ENCODE measurements around the gene EIF5. TPM values are rescaled to one million over a fixed set of nuclear protein-coding genes. Genes with fewer than 3 reads are reported as not detected.

EIF5 gene
- total and polyA plus RNA-seq, 4 experiments from 2014 or later = 265 to 395 (median 301) TPM

DNA sequence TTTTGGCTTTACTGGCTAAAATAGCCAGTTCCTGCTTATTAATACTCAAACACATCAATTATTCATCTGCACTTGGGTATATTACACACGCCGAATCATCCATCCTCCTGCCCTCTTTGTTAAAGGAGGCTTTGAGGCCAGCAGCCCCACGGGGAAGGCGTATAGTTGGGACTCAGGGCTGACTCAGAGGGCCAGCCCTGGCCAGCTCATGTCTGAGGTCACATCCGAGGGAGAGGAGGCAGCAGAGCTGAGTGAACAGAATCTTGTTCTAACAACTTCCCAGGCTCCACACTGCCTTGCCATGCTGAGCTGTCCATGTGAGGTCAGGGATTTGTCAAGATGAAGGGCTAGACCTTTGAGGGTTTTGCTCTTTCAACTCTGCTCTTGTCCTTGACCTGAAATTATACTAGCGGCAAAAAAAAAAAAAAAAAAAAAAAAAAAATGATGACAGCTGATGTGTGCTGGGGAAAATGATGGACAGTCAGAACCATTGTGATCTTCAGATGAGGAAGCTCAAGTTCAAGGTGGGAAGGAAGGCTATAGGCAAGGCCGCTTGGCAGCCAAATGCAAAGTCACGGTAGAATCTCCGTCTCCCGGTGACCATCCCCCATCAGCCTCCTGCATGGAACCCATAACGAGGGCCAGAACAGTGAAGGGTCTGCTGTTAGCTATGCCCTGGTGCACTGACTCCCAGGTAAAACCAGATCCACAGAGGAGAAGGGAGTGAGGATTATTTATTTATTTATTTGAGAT, 38.7 kb downstream of the EIF5 start:
- no peaks in the 10 kb centered on the region for H3K9me3 ChIP-seq (ENCODE audit: control insufficient read depth in 1 of 2, low read length in 2 of 2)
- H3K27ac ChIP-seq (ENCODE audit: low read depth, low read length) = no peak overlapping the region
- no peaks in the 10 kb centered on the region for H3K27me3 ChIP-seq (ENCODE audit: insufficient read depth, low read length)
- CTCF ChIA-PET (ENCODE audit: partially characterized antibody) = interaction anchor here (0.7 kb wide), 1 partner anchor 45 kb away, joined by 4 read pairs; no protein-coding TSS in a partner anchor
- intact Hi-C loops (cut with micrococcal nuclease) = no loop called here
- H3K36me3 ChIP-seq (ENCODE audit: insufficient read depth, low read length) = no peaks in the 10 kb centered on the region
- no peaks in the 10 kb centered on the region for H3K4me1 ChIP-seq (ENCODE audit: insufficient read depth, low read length)
- DNase-seq = no peak
- POLR2A ChIA-PET (ENCODE audit: partially characterized antibody) = interaction anchor here (1.3 kb wide), 1 partner anchor 11 kb away, joined by 3 read pairs; no protein-coding TSS in a partner anchor
- Mint-ChIP-seq H3K36me3 (no peaks in the 10 kb centered on the region), H3K4me1 (no peaks in the 10 kb centered on the region), H3K27ac (no peak overlapping the region), H3K9me3 (no peaks in the 10 kb centered on the region), H3K27me3 (peaks cover 1 to 6% of the 10 kb centered on the region in 2 donors), H3K4me3 (no peak overlapping the region)
- no peak overlapping the region for H3K4me3 ChIP-seq (ENCODE audit: low read length in 2 of 2)

DNA sequence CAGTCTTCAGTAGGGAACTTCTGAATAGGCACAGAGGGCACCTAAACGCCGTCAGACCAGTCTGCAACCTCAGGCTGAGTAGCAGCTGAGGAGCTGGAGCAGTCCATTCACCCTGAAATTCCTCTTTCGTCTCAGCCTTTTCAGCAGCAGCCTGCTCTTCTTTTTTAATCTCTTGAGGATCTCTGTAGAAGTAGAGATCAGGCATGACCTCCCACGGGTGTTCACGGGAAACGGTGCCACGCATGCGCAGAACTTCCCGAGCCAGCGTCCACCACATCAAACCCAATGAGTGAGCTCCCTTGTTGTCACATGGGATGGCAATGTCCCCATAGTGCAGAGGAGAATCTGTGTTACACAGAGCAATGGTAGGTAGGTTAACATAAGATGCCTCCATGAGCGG, 40.1 kb downstream of the EIF5 start:
- POLR2A ChIA-PET (ENCODE audit: partially characterized antibody) = interaction anchor here (1.3 kb wide), 1 partner anchor 10 kb away, joined by 3 read pairs; no protein-coding TSS in a partner anchor

DNA sequence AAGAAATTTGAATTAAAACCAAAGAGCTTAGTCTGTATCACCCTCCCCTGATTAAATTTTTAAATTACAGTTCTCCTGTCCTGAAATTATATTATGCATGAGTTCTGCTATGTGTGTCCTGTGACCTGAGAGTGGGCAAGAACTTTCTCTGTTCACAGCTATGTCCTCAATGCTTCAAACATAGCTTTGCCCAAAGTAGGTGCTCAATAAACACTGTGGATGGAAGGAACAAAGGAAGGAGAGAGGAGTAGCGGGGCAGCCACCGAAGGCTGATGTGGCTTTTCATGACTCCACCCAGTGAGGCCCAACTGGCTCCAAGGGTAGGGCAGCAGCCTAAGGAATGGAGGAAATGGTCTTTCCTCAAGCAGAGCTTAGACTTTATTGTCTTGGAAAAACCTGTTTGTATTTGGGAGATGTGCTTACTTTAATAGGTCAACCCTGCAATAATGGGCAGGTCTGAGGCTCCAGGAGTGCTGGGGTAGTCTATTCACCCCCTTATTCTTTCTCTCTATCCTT, 43.5 kb downstream of the EIF5 start:
- intact Hi-C loops (cut with micrococcal nuclease) = no loop called here
- ChIA-PET POLR2A (ENCODE audit: partially characterized antibody) (no interaction called here), CTCF (ENCODE audit: partially characterized antibody) (interaction anchor here (2.5 kb wide), 1 partner anchor 13 kb away, joined by 11 read pairs; no protein-coding TSS in a partner anchor)
- no peak overlapping the region for H3K27ac Mint-ChIP-seq
- peaks cover 3 to 5% of the 10 kb centered on the region in 2 donors for H3K27me3 Mint-ChIP-seq
- H3K4me3 Mint-ChIP-seq = no peak overlapping the region
- no peak overlapping the region for H3K27ac ChIP-seq (ENCODE audit: low read depth, low read length)
- DNase-seq = no peak
- no peaks in the 10 kb centered on the region for H3K36me3 Mint-ChIP-seq
- H3K4me3 ChIP-seq (ENCODE audit: low read length in 2 of 2) = no peak overlapping the region
- H3K4me1 Mint-ChIP-seq = no peaks in the 10 kb centered on the region
- H3K36me3 ChIP-seq (ENCODE audit: insufficient read depth, low read length) = no peaks in the 10 kb centered on the region
- H3K4me1 ChIP-seq (ENCODE audit: insufficient read depth, low read length) = no peaks in the 10 kb centered on the region
- no peaks in the 10 kb centered on the region for H3K9me3 ChIP-seq (ENCODE audit: control insufficient read depth in 1 of 2, low read length in 2 of 2)
- H3K27me3 ChIP-seq (ENCODE audit: insufficient read depth, low read length) = no peaks in the 10 kb centered on the region
- peaks cover 0 to 2% (median 0%) of the 10 kb centered on the region in 8 donors for H3K9me3 Mint-ChIP-seq

More for the DNA sequence above, 40.1 kb downstream of the EIF5 start:
- Mint-ChIP-seq H3K4me3 (no peak overlapping the region), H3K27me3 (peaks cover 1 to 5% of the 10 kb centered on the region in 2 donors), H3K36me3 (no peaks in the 10 kb centered on the region), H3K4me1 (no peaks in the 10 kb centered on the region), H3K9me3 (no peaks in the 10 kb centered on the region), H3K27ac (peak overlapping the region in 1 of 7 donors; percentile 74)
- Histone ChIP-seq H3K9me3 (ENCODE audit: control insufficient read depth in 1 of 2, low read length in 2 of 2) (no peaks in the 10 kb centered on the region), H3K4me3 (ENCODE audit: low read length in 2 of 2) (no peak overlapping the region), H3K27ac (ENCODE audit: low read depth, low read length) (no peak overlapping the region), H3K4me1 (ENCODE audit: insufficient read depth, low read length) (no peaks in the 10 kb centered on the region), H3K36me3 (ENCODE audit: insufficient read depth, low read length) (no peaks in the 10 kb centered on the region), H3K27me3 (ENCODE audit: insufficient read depth, low read length) (no peaks in the 10 kb centered on the region)
- no peak for DNase-seq
- CTCF ChIA-PET (ENCODE audit: partially characterized antibody) = no interaction called here
- intact Hi-C loops (cut with micrococcal nuclease) = no loop called here

DNA sequence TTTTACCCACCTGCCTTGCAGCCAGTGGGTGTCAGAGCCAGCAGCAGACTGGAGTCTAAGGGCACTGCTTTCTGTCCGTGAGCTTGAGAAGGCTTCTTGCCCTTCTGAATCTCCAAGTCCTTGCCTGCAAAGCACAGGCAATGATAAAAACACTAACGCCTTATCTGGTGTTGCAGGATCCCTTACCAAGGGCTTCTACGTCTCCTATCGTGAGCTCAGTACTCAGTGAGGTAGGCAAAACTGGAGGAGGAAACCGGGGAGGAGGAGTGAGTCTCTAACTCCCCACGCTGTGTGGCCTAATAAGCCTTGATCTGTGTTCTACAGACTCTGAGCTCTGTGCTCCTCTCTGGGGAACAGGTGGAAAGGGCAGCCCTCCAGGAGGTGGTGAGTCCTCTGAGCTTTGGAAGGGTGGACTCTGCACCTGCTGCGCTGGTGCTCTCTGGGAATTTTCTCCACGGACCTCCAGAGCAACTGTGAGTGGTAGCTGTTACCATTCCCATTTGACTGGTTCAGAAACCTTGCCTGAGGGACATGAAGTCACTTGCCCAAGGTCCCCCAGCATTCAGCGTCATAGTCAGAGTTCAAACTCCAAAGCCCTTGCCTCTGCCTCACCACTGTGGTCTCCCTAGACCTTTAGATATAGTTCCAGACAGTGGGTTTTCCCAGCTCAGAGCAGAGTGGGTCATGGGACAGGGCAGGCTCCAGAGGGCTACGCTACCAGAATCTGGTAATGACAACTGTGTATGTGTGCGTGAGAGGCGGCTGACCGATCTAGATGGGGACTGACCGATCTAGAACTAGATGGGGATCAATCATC, 44.2 kb downstream of the EIF5 start:
- Mint-ChIP-seq H3K27ac (peak overlapping the region in 1 of 7 donors; percentile 38), H3K4me3 (no peak overlapping the region), H3K4me1 (no peaks in the 10 kb centered on the region), H3K9me3 (peaks cover 0 to 2% (median 0%) of the 10 kb centered on the region in 8 donors), H3K27me3 (peaks cover 3 to 5% of the 10 kb centered on the region in 2 donors), H3K36me3 (no peaks in the 10 kb centered on the region)
- ChIA-PET CTCF (ENCODE audit: partially characterized antibody) (interaction anchor here (2.5 kb wide), 1 partner anchor 12 kb away, joined by 11 read pairs; no protein-coding TSS in a partner anchor), POLR2A (ENCODE audit: partially characterized antibody) (no interaction called here)
- Histone ChIP-seq H3K27me3 (ENCODE audit: insufficient read depth, low read length) (no peaks in the 10 kb centered on the region), H3K4me1 (ENCODE audit: insufficient read depth, low read length) (no peaks in the 10 kb centered on the region), H3K36me3 (ENCODE audit: insufficient read depth, low read length) (no peaks in the 10 kb centered on the region), H3K9me3 (ENCODE audit: control insufficient read depth in 1 of 2, low read length in 2 of 2) (no peaks in the 10 kb centered on the region), H3K4me3 (ENCODE audit: low read length in 2 of 2) (no peak overlapping the region), H3K27ac (ENCODE audit: low read depth, low read length) (no peak overlapping the region)
- intact Hi-C loops (cut with micrococcal nuclease) = no loop called here
- no peak for DNase-seq

DNA sequence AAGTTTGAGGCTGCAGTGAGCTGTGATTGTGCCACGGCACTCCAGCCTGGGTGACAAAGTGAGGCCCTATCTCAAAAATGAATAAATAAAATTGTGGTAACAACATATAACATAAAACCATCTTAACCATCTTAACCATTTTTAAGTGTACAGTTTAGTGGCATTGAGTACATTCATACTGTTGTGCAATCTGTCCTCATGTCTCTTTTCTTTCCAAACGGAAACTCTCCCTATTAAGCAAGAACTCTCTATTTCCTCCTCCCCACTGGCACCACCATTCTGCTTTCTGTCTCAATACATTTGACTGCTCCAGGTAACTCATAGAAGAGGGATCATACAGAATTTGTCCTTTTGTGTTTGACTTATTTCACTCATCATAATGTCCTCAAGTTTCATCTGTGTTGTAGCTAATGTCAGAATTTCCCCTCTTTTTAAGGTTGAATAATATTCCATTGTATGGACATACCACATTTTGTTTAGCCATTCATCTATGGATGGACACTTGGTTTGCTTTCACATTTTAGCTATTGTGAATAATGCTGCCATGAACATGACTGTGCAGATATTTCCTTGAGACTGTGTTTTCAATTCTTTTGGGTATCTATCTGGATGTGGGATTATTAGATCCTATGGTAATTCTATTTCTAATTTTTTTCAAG, 46.8 kb downstream of the EIF5 start:
- Mint-ChIP-seq H3K4me1 (peaks cover 2 to 15% (median 9%) of the 10 kb centered on the region in 4 donors), H3K27me3 (peaks cover 0 to 2% of the 10 kb centered on the region in 2 donors), H3K36me3 (peaks cover 0 to 5% of the 10 kb centered on the region in 2 donors), H3K27ac (no peak overlapping the region), H3K9me3 (peaks cover 0 to 2% (median 0%) of the 10 kb centered on the region in 8 donors), H3K4me3 (no peak overlapping the region)
- no peak overlapping the region for H3K4me3 ChIP-seq (ENCODE audit: low read length in 2 of 2)
- H3K36me3 ChIP-seq (ENCODE audit: insufficient read depth, low read length) = no peaks in the 10 kb centered on the region
- H3K27me3 ChIP-seq (ENCODE audit: insufficient read depth, low read length) = no peaks in the 10 kb centered on the region
- H3K27ac ChIP-seq (ENCODE audit: low read depth, low read length) = no peak overlapping the region
- no peak for DNase-seq
- H3K9me3 ChIP-seq (ENCODE audit: control insufficient read depth in 1 of 2, low read length in 2 of 2) = no peaks in the 10 kb centered on the region
- CTCF ChIA-PET (ENCODE audit: partially characterized antibody) = interaction anchor here (3.3 to 5.1 kb wide), 2 partner anchors 10 to 13 kb away, joined by 21 to 24 read pairs; no protein-coding TSS in a partner anchor
- intact Hi-C loops (cut with micrococcal nuclease) = no loop called here
- H3K4me1 ChIP-seq (ENCODE audit: insufficient read depth, low read length) = peaks cover 8% of the 10 kb centered on the region
- POLR2A ChIA-PET (ENCODE audit: partially characterized antibody) = interaction anchor here (2.3 kb wide), 1 partner anchor 46 kb away, joined by 9 read pairs; the partner anchor contains the start of gene EIF5

DNA sequence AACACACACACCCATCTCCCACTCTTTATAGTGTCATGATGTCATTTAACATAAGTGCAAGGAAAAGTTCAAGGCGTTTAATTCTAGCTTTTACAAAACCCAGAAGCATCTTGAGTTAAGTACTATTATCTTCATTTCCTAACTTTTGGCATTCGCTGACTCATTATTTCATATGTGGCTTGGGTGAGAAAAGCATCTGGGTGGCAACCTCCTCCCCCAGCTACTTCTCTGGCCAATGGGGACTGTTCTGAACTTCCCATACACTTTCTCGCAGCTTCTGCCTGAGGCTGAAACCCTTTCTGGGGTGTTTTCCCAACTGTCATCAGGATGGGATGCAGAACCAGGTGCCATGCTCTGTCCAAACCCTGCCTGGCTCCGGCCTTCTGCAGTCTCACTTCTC, 48.3 kb downstream of the EIF5 start:
- H3K27me3 Mint-ChIP-seq = peaks cover 0 to 2% of the 10 kb centered on the region in 2 donors
- peaks cover 0 to 2% (median 0%) of the 10 kb centered on the region in 8 donors for H3K9me3 Mint-ChIP-seq
- POLR2A ChIA-PET (ENCODE audit: partially characterized antibody) = interaction anchor here (4.1 kb wide), 1 partner anchor 47 kb away, joined by 75 read pairs; the partner anchor contains the start of gene EIF5
- Histone ChIP-seq H3K4me3 (ENCODE audit: low read length in 2 of 2) (no peak overlapping the region), H3K36me3 (ENCODE audit: insufficient read depth, low read length) (no peaks in the 10 kb centered on the region), H3K9me3 (ENCODE audit: control insufficient read depth in 1 of 2, low read length in 2 of 2) (no peaks in the 10 kb centered on the region), H3K27me3 (ENCODE audit: insufficient read depth, low read length) (no peaks in the 10 kb centered on the region), H3K4me1 (ENCODE audit: insufficient read depth, low read length) (peaks cover 16% of the 10 kb centered on the region), H3K27ac (ENCODE audit: low read depth, low read length) (no peak overlapping the region)
- peaks cover 0 to 17% of the 10 kb centered on the region in 2 donors for H3K36me3 Mint-ChIP-seq
- no peak overlapping the region for H3K4me3 Mint-ChIP-seq
- peaks cover 5 to 27% (median 16%) of the 10 kb centered on the region in 4 donors for H3K4me1 Mint-ChIP-seq
- H3K27ac Mint-ChIP-seq = peak overlapping the region in 3 of 7 donors; percentile 8 to 23 (median 13)
- intact Hi-C loops (cut with micrococcal nuclease) = no loop called here
- DNase-seq = no peak
- CTCF ChIA-PET (ENCODE audit: partially characterized antibody) = interaction anchor here (3.3 to 5.1 kb wide), 2 partner anchors 8 to 11 kb away, joined by 21 to 24 read pairs; no protein-coding TSS in a partner anchor
